ENCODE results near the gene APBA2.

The APBA2 gene

GRCh38 chr15:29106551-29107290 is 220.9 kb downstream of the APBA2 start:
- no peak overlapping the region for H3K4me3 ChIP-seq (ENCODE audit: low read depth, low read length)
- H3K9ac ChIP-seq (ENCODE audit: low read depth, low read length), result no peak overlapping the region
- no peaks in the 10 kb centered on the region for H3K9me3 ChIP-seq (ENCODE audit: control insufficient read depth, insufficient read depth, low read length)
- H3K27me3 ChIP-seq (ENCODE audit: control insufficient read depth, insufficient read depth, low read length), result no peaks in the 10 kb centered on the region
- H3K36me3 ChIP-seq (ENCODE audit: control insufficient read depth, insufficient read depth, low read length), result no peaks in the 10 kb centered on the region
- peaks cover 2% of the 10 kb centered on the region for H3K4me1 ChIP-seq (ENCODE audit: control insufficient read depth, insufficient read depth, low read length)

GRCh38 chr15:29107291-29107890 is 221.6 kb downstream of the APBA2 start:
- H3K27me3 ChIP-seq (ENCODE audit: control insufficient read depth, insufficient read depth, low read length), result no peaks in the 10 kb centered on the region
- H3K4me3 ChIP-seq (ENCODE audit: low read depth, low read length), result no peak overlapping the region
- no peaks in the 10 kb centered on the region for H3K9me3 ChIP-seq (ENCODE audit: control insufficient read depth, insufficient read depth, low read length)
- H3K9ac ChIP-seq (ENCODE audit: low read depth, low read length), result no peak overlapping the region
- peaks cover 2% of the 10 kb centered on the region for H3K4me1 ChIP-seq (ENCODE audit: control insufficient read depth, insufficient read depth, low read length)
- no peaks in the 10 kb centered on the region for H3K36me3 ChIP-seq (ENCODE audit: control insufficient read depth, insufficient read depth, low read length)

GRCh38 chr15:29107971-29108645 is 222.3 kb downstream of the APBA2 start:
- Histone ChIP-seq H3K4me3 (ENCODE audit: low read depth, low read length) (no peak overlapping the region), H3K27me3 (ENCODE audit: control insufficient read depth, insufficient read depth, low read length) (no peaks in the 10 kb centered on the region), H3K9me3 (ENCODE audit: control insufficient read depth, insufficient read depth, low read length) (no peaks in the 10 kb centered on the region), H3K36me3 (ENCODE audit: control insufficient read depth, insufficient read depth, low read length) (no peaks in the 10 kb centered on the region), H3K9ac (ENCODE audit: low read depth, low read length) (no peak overlapping the region), H3K4me1 (ENCODE audit: control insufficient read depth, insufficient read depth, low read length) (no peaks in the 10 kb centered on the region)

GRCh38 chr15:29109762-29110161 is 224.0 kb downstream of the APBA2 start:
- H3K9ac ChIP-seq (ENCODE audit: low read depth, low read length), result no peak overlapping the region
- no peaks in the 10 kb centered on the region for H3K9me3 ChIP-seq (ENCODE audit: control insufficient read depth, insufficient read depth, low read length)
- no peaks in the 10 kb centered on the region for H3K36me3 ChIP-seq (ENCODE audit: control insufficient read depth, insufficient read depth, low read length)
- peaks cover 1% of the 10 kb centered on the region for H3K4me1 ChIP-seq (ENCODE audit: control insufficient read depth, insufficient read depth, low read length)
- no peak overlapping the region for H3K4me3 ChIP-seq (ENCODE audit: low read depth, low read length)
- H3K27me3 ChIP-seq (ENCODE audit: control insufficient read depth, insufficient read depth, low read length), result no peaks in the 10 kb centered on the region

- Histone ChIP-seq H3K27me3 (ENCODE audit: control insufficient read depth, insufficient read depth, low read length) (no peaks in the 10 kb centered on the region), H3K4me1 (ENCODE audit: control insufficient read depth, insufficient read depth, low read length) (peaks cover 2% of the 10 kb centered on the region), H3K36me3 (ENCODE audit: control insufficient read depth, insufficient read depth, low read length) (no peaks in the 10 kb centered on the region), H3K9ac (ENCODE audit: low read depth, low read length) (no peak overlapping the region), H3K4me3 (ENCODE audit: low read depth, low read length) (no peak overlapping the region), H3K9me3 (ENCODE audit: control insufficient read depth, insufficient read depth, low read length) (no peaks in the 10 kb centered on the region)
These were observed 224.4 kb downstream of the APBA2 start for GRCh38 chr15:29110176-29110575.

GRCh38 chr15:29110733-29111132 is 225.0 kb downstream of the APBA2 start:
- Histone ChIP-seq H3K27me3 (ENCODE audit: control insufficient read depth, insufficient read depth, low read length) (no peaks in the 10 kb centered on the region), H3K9me3 (ENCODE audit: control insufficient read depth, insufficient read depth, low read length) (no peaks in the 10 kb centered on the region), H3K9ac (ENCODE audit: low read depth, low read length) (no peak overlapping the region), H3K4me1 (ENCODE audit: control insufficient read depth, insufficient read depth, low read length) (peaks cover 2% of the 10 kb centered on the region), H3K4me3 (ENCODE audit: low read depth, low read length) (no peak overlapping the region), H3K36me3 (ENCODE audit: control insufficient read depth, insufficient read depth, low read length) (no peaks in the 10 kb centered on the region)

- no peak overlapping the region for H3K4me3 ChIP-seq (ENCODE audit: low read depth, low read length)
- H3K4me1 ChIP-seq (ENCODE audit: control insufficient read depth, insufficient read depth, low read length), result peaks cover 2% of the 10 kb centered on the region
- no peak overlapping the region for H3K9ac ChIP-seq (ENCODE audit: low read depth, low read length)
- H3K9me3 ChIP-seq (ENCODE audit: control insufficient read depth, insufficient read depth, low read length), result no peaks in the 10 kb centered on the region
- no peaks in the 10 kb centered on the region for H3K27me3 ChIP-seq (ENCODE audit: control insufficient read depth, insufficient read depth, low read length)
- no peaks in the 10 kb centered on the region for H3K36me3 ChIP-seq (ENCODE audit: control insufficient read depth, insufficient read depth, low read length)
These were observed 226.0 kb downstream of the APBA2 start for GRCh38 chr15:29111705-29112281.

GRCh38 chr15:29113336-29114220 is 227.8 kb downstream of the APBA2 start:
- Histone ChIP-seq H3K4me1 (ENCODE audit: control insufficient read depth, insufficient read depth, low read length) (peaks cover 2% of the 10 kb centered on the region), H3K36me3 (ENCODE audit: control insufficient read depth, insufficient read depth, low read length) (no peaks in the 10 kb centered on the region), H3K9me3 (ENCODE audit: control insufficient read depth, insufficient read depth, low read length) (no peaks in the 10 kb centered on the region), H3K27me3 (ENCODE audit: control insufficient read depth, insufficient read depth, low read length) (no peaks in the 10 kb centered on the region), H3K4me3 (ENCODE audit: low read depth, low read length) (no peak overlapping the region), H3K9ac (ENCODE audit: low read depth, low read length) (no peak overlapping the region)

- Histone ChIP-seq H3K9ac (ENCODE audit: low read depth, low read length) (no peak overlapping the region), H3K36me3 (ENCODE audit: control insufficient read depth, insufficient read depth, low read length) (no peaks in the 10 kb centered on the region), H3K4me1 (ENCODE audit: control insufficient read depth, insufficient read depth, low read length) (peaks cover 2% of the 10 kb centered on the region), H3K9me3 (ENCODE audit: control insufficient read depth, insufficient read depth, low read length) (no peaks in the 10 kb centered on the region), H3K27me3 (ENCODE audit: control insufficient read depth, insufficient read depth, low read length) (no peaks in the 10 kb centered on the region), H3K4me3 (ENCODE audit: low read depth, low read length) (no peak overlapping the region)
These were observed 228.7 kb downstream of the APBA2 start for GRCh38 chr15:29114221-29115092.

- H3K4me1 ChIP-seq (ENCODE audit: control insufficient read depth, insufficient read depth, low read length), result peaks cover 2% of the 10 kb centered on the region
- no peaks in the 10 kb centered on the region for H3K9me3 ChIP-seq (ENCODE audit: control insufficient read depth, insufficient read depth, low read length)
- no peaks in the 10 kb centered on the region for H3K36me3 ChIP-seq (ENCODE audit: control insufficient read depth, insufficient read depth, low read length)
- H3K27me3 ChIP-seq (ENCODE audit: control insufficient read depth, insufficient read depth, low read length), result no peaks in the 10 kb centered on the region
- peak overlapping the region; percentile 45 for H3K4me3 ChIP-seq (ENCODE audit: low read depth, low read length)
- no peak overlapping the region for H3K9ac ChIP-seq (ENCODE audit: low read depth, low read length)
These were observed 229.6 kb downstream of the APBA2 start for GRCh38 chr15:29115093-29115991.

All from iPS-15b (cell line).